ENCODE measurements around the gene DNAI1.
"Not testable (repeated sequence)": the region's sequence is repeated elsewhere in the genome, so short reads cannot be mapped to it uniquely, and the experiment has no call there.

GRCh38 chr9:34532041-34532440, 73.4 kb downstream of the DNAI1 start:
- TF ChIP-seq, protein P1, sequence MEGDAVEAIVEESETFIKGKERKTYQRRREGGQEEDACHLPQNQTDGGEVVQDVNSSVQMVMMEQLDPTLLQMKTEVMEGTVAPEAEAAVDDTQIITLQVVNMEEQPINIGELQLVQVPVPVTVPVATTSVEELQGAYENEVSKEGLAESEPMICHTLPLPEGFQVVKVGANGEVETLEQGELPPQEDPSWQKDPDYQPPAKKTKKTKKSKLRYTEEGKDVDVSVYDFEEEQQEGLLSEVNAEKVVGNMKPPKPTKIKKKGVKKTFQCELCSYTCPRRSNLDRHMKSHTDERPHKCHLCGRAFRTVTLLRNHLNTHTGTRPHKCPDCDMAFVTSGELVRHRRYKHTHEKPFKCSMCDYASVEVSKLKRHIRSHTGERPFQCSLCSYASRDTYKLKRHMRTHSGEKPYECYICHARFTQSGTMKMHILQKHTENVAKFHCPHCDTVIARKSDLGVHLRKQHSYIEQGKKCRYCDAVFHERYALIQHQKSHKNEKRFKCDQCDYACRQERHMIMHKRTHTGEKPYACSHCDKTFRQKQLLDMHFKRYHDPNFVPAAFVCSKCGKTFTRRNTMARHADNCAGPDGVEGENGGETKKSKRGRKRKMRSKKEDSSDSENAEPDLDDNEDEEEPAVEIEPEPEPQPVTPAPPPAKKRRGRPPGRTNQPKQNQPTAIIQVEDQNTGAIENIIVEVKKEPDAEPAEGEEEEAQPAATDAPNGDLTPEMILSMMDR (optimal IDR thresholded peaks at IDR 0.05 in 1 of 3, IDR thresholded peaks at IDR 0.05 in 1 of 3, conservative IDR thresholded peaks at IDR 0.05 in 1 of 3; ENCODE audit: extremely low read depth in 1 of 3, insufficient read depth in 2 of 3, low read length in 3 of 3): not testable (repeated sequence)
- not testable (repeated sequence) for TF ChIP-seq EZH2 (IDR thresholded peaks at IDR 0.05; ENCODE audit: low read length)
